WTC11 (cell line): ENCODE measurements around the gene PDZD7.
"Not testable (repeated sequence)": the region's sequence is repeated elsewhere in the genome, so short reads cannot be mapped to it uniquely, and the experiment has no call there.

Experiments
- ESRRA ChIP-seq: sonication (generic); formaldehyde crosslinking; IDR thresholded peaks from 2 replicates; pipeline ENCODE4 v1.8.1; 2022; ENCODE audit warnings: mild to moderate bottlenecking, missing genetic modification reagents, borderline replicate concordance
- NR2C2 ChIP-seq: sonication (generic); formaldehyde crosslinking; IDR thresholded peaks from 2 replicates; pipeline ENCODE4 v1.8.0; 2022; ENCODE audit warnings: mild to moderate bottlenecking, missing genetic modification reagents
- TF ChIP-seq, protein P1 (sequence below): sonication (generic); formaldehyde crosslinking; IDR thresholded peaks from 2 replicates; pipeline ENCODE4 v1.8.0; 2022; ENCODE audit warnings: mild to moderate bottlenecking, missing genetic modification reagents

- not testable (repeated sequence) for TF ChIP-seq ESRRA; NR2C2 (CRISPR knock-in tag)
- TF ChIP-seq, protein P1, sequence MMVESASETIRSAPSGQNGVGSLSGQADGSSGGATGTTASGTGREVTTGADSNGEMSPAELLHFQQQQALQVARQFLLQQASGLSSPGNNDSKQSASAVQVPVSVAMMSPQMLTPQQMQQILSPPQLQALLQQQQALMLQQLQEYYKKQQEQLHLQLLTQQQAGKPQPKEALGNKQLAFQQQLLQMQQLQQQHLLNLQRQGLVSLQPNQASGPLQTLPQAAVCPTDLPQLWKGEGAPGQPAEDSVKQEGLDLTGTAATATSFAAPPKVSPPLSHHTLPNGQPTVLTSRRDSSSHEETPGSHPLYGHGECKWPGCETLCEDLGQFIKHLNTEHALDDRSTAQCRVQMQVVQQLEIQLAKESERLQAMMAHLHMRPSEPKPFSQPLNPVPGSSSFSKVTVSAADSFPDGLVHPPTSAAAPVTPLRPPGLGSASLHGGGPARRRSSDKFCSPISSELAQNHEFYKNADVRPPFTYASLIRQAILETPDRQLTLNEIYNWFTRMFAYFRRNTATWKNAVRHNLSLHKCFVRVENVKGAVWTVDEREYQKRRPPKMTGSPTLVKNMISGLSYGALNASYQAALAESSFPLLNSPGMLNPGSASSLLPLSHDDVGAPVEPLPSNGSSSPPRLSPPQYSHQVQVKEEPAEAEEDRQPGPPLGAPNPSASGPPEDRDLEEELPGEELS (CRISPR knock-in tag), result not testable (repeated sequence)
Measured at GRCh38 chr10:100975397-100975796, 55.5 kb downstream of the PDZD7 start.
